HEK293 (cell line): ENCODE data around the gene DNAH12.

Experiments
- CTCF ChIA-PET: fragments of 350-600 bp; formaldehyde crosslinking; extraction: SDS; loops from one replicate; lab custom pipeline; 2021; ENCODE audit warnings: antibody characterized with exemption; lab: Yijun Ruan, JAX
- POLR2A ChIA-PET: fragments of 300-600 bp; formaldehyde crosslinking; extraction: SDS; loops from one replicate; lab custom pipeline; 2020; ENCODE audit warnings: antibody characterized with exemption, inconsistent platforms; lab: Yijun Ruan, JAX
- H3K27ac ChIP-seq: fragments of 200-500 bp; sonication (Bioruptor generic); 2 replicates; pipeline ENCODE4 v1.5.1; 2014; ENCODE audit warnings: low read depth, low read length, control low read depth, inconsistent platforms; ENCODE audit errors: extremely low read depth
- H3K36me3 ChIP-seq, 2 experiments: fragments of 200-500 bp in 1 of 2; sonication (Bioruptor generic) in 1 of 2; 1 replicate in 1 of 2; 2 replicates in 1 of 2; pipeline ENCODE4 v1.5.1; 2014 to 2017; ENCODE audit warnings: inconsistent platforms in 2 of 2, low read length in 2 of 2; ENCODE audit not compliant: control insufficient read depth in 2 of 2, insufficient read depth in 1 of 2
- H3K4me1 ChIP-seq: fragments of 200-500 bp; sonication (Bioruptor generic); 2 replicates; pipeline ENCODE4 v1.5.1; 2014; ENCODE audit warnings: mild to moderate bottlenecking, low read length, inconsistent platforms; ENCODE audit not compliant: control insufficient read depth, insufficient read depth
- H3K4me3 ChIP-seq: 2 replicates; pipeline ENCODE4 v1.5.1; 2011; ENCODE audit warnings: low read depth, mild to moderate bottlenecking, control low read depth, low read length, moderate library complexity
- H3K9me3 ChIP-seq: fragments of 200-500 bp; sonication (Bioruptor generic); 2 replicates; pipeline ENCODE4 v1.5.1; 2014; ENCODE audit warnings: low read depth, low read length, inconsistent platforms; ENCODE audit not compliant: control insufficient read depth, insufficient read depth
- BCL6B ChIP-seq: fragments of 450-650 bp; formaldehyde crosslinking; IDR thresholded peaks from 2 replicates; pipeline ENCODE4 v1.5.1; 2017; ENCODE audit warnings: missing biosample characterization, missing genetic modification characterization
- GLIS2 ChIP-seq: fragments of 450-650 bp; formaldehyde crosslinking; IDR thresholded peaks from 2 replicates; pipeline ENCODE4 v1.5.1; 2016; ENCODE audit warnings: missing biosample characterization, missing genetic modification characterization
- KLF8 ChIP-seq: fragments of 450-650 bp; formaldehyde crosslinking; IDR thresholded peaks from 2 replicates; pipeline ENCODE4 v1.5.1; 2016; ENCODE audit warnings: missing biosample characterization, missing genetic modification characterization
- OVOL3 ChIP-seq: fragments of 450-650 bp; formaldehyde crosslinking; IDR thresholded peaks from 2 replicates; pipeline ENCODE4 v1.5.1; 2016; ENCODE audit warnings: missing biosample characterization, missing genetic modification characterization
- REST ChIP-seq: fragments of 450-650 bp; formaldehyde crosslinking; IDR thresholded peaks from 2 replicates; pipeline ENCODE4 v1.5.1; 2016; ENCODE audit warnings: missing biosample characterization, missing genetic modification characterization
- SCRT2 ChIP-seq: fragments of 450-650 bp; formaldehyde crosslinking; IDR thresholded peaks from 2 replicates; pipeline ENCODE4 v1.5.1; 2016; ENCODE audit warnings: missing biosample characterization, missing genetic modification characterization
- TRIM28 ChIP-seq: IDR thresholded peaks from 2 replicates; pipeline ENCODE4 v1.6.1; 2011; ENCODE audit warnings: low read length, control low read depth, borderline replicate concordance
- TSHZ1 ChIP-seq: fragments of 450-650 bp; formaldehyde crosslinking; IDR thresholded peaks from 2 replicates; pipeline ENCODE4 v1.5.1; 2016; ENCODE audit warnings: missing biosample characterization, missing genetic modification characterization, borderline replicate concordance
- ZBTB8A ChIP-seq: fragments of 450-650 bp; formaldehyde crosslinking; IDR thresholded peaks from 2 replicates; pipeline ENCODE4 v1.5.1; 2016; ENCODE audit warnings: missing biosample characterization, missing genetic modification characterization
- ZFP3 ChIP-seq: fragments of 450-650 bp; formaldehyde crosslinking; IDR thresholded peaks from 2 replicates; pipeline ENCODE4 v1.5.1; 2016; ENCODE audit warnings: low read depth, missing biosample characterization, missing genetic modification characterization
- ZFP37 ChIP-seq: fragments of 450-650 bp; formaldehyde crosslinking; IDR thresholded peaks from 2 replicates; pipeline ENCODE4 v1.5.1; 2016; ENCODE audit warnings: missing biosample characterization, missing genetic modification characterization
- ZNF157 ChIP-seq: fragments of 450-650 bp; formaldehyde crosslinking; IDR thresholded peaks from 2 replicates; pipeline ENCODE4 v1.5.1; 2016; ENCODE audit warnings: missing biosample characterization, missing genetic modification characterization
- ZNF214 ChIP-seq: fragments of 450-650 bp; formaldehyde crosslinking; IDR thresholded peaks from 2 replicates; pipeline ENCODE4 v1.5.1; 2017; ENCODE audit warnings: missing biosample characterization, mild to moderate bottlenecking, missing genetic modification characterization, borderline replicate concordance
- ZNF366 ChIP-seq: fragments of 450-650 bp; formaldehyde crosslinking; conservative IDR thresholded peaks from 2 replicates; pipeline ENCODE4 v1.5.1; 2016; ENCODE audit warnings: missing biosample characterization, missing genetic modification characterization
- ZNF404 ChIP-seq: fragments of 450-650 bp; formaldehyde crosslinking; IDR thresholded peaks from 2 replicates; pipeline ENCODE4 v1.5.1; 2017; ENCODE audit warnings: missing biosample characterization, missing genetic modification characterization
- ZNF544 ChIP-seq: fragments of 450-650 bp; formaldehyde crosslinking; IDR thresholded peaks from 2 replicates; pipeline ENCODE4 v1.5.0; 2017; ENCODE audit warnings: missing biosample characterization, missing genetic modification characterization
- ZNF549 ChIP-seq: fragments of 450-650 bp; IDR thresholded peaks from 2 replicates; pipeline ENCODE4 v1.5.1; 2018; ENCODE audit warnings: missing biosample characterization, missing genetic modification characterization, mild to moderate bottlenecking, inconsistent platforms, moderate library complexity
- ZNF629 ChIP-seq: fragments of 450-650 bp; formaldehyde crosslinking; IDR thresholded peaks from 2 replicates; pipeline ENCODE4 v1.5.1; 2017; ENCODE audit warnings: missing biosample characterization, missing genetic modification characterization
- ZNF76 ChIP-seq: fragments of 450-650 bp; formaldehyde crosslinking; IDR thresholded peaks from 2 replicates; pipeline ENCODE4; 2016; ENCODE audit warnings: low read depth, missing biosample characterization, missing genetic modification characterization, borderline replicate concordance
- ZNF791 ChIP-seq: fragments of 450-650 bp; formaldehyde crosslinking; IDR thresholded peaks from 2 replicates; pipeline ENCODE4 v1.5.1; 2016; ENCODE audit warnings: missing biosample characterization, missing genetic modification characterization
- ZSCAN16 ChIP-seq: fragments of 450-650 bp; formaldehyde crosslinking; IDR thresholded peaks from 2 replicates; pipeline ENCODE4 v1.5.1; 2016; ENCODE audit warnings: missing biosample characterization, missing genetic modification characterization
- ZSCAN5A ChIP-seq: fragments of 450-650 bp; formaldehyde crosslinking; IDR thresholded peaks from 2 replicates; pipeline ENCODE4 v1.5.1; 2016; ENCODE audit warnings: missing biosample characterization, missing genetic modification characterization

Gene DNAH12

GRCh38 chr3:57275393-57275792 is 268.8 kb downstream of the DNAH12 start:
- ChIA-PET POLR2A (no interaction called here), CTCF (no interaction called here)
- no peaks in the 10 kb centered on the region for H3K9me3 ChIP-seq
- H3K4me3 ChIP-seq: no peak overlapping the region
- TF ChIP-seq REST (tag by site-specific recombination) (no peak), ZNF157 (no peak), ZFP37 (tag by site-specific recombination) (no peak), KLF8 (tag by site-specific recombination) (no peak), SCRT2 (tag by site-specific recombination) (no peak), ZNF404 (tag by site-specific recombination) (no peak), ZFP3 (tag by site-specific recombination) (no peak), TSHZ1 (tag by site-specific recombination) (no peak), ZNF214 (tag by site-specific recombination) (no peak), ZNF549 (tag by site-specific recombination) (no peak), OVOL3 (tag by site-specific recombination) (no peak), GLIS2 (tag by site-specific recombination) (no peak), ZNF366 (no peak), ZSCAN16 (no peak)
- H3K36me3 ChIP-seq: peaks cover 4 to 35% of the 10 kb centered on the region in 2 experiments; a peak in 2 of 3 replicates
- H3K27ac ChIP-seq: no peak overlapping the region
- no peaks in the 10 kb centered on the region for H3K4me1 ChIP-seq

- H3K4me1 ChIP-seq: no peaks in the 10 kb centered on the region
- H3K9me3 ChIP-seq: no peaks in the 10 kb centered on the region
- TF ChIP-seq BCL6B (no peak), ZNF791 (tag by site-specific recombination) (no peak), ZNF544 (no peak), ZSCAN5A (tag by site-specific recombination) (no peak), TRIM28 (no peak), ZNF629 (tag by site-specific recombination) (no peak), ZNF76 (tag by site-specific recombination) (no peak), ZSCAN16 (no peak), ZBTB8A (tag by site-specific recombination) (no peak)
- CTCF ChIA-PET: no interaction called here
- POLR2A ChIA-PET: no interaction called here
- no peak overlapping the region for H3K4me3 ChIP-seq
- H3K27ac ChIP-seq: no peak overlapping the region
- H3K36me3 ChIP-seq: peaks cover 8 to 40% of the 10 kb centered on the region in 2 experiments; a peak in 2 of 3 replicates
Observed at GRCh38 chr3:57274845-57275244, 269.3 kb downstream of the DNAH12 start.
